T-cell (primary cell): ENCODE measurements around the gene ZKSCAN4. TPM values are rescaled to one million over a fixed set of nuclear protein-coding genes. Genes with fewer than 3 reads are reported as not detected.

Experiments used
- ATAC-seq, 4 experiments: fragments of 200-7000 bp in 3 of 4; fragments of 150-1000 bp in 1 of 4; cut with Tn5 transposase; replicated peaks in 1 of 4; 1 replicate in 3 of 4; 2 replicates in 1 of 4; pipeline ENCODE4 v1.10.0; 2021; ENCODE audit warnings: moderate library complexity in 3 of 4, mild to moderate bottlenecking in 2 of 4, moderate number of reproducible peaks in 1 of 4
- CTCF ChIA-PET, 2 donors: fragments of 300-600 bp; sonication (Branson Sonifier 250); formaldehyde crosslinking; loops; one replicate each; lab custom pipeline; 2022; ENCODE audit warnings: antibody characterized with exemption in 2 of 2; lab: Charles Lee
- POLR2A ChIA-PET, 2 donors: fragments of 300-600 bp; sonication (Branson Sonifier 250); formaldehyde crosslinking; loops; one replicate each; lab custom pipeline; 2022; ENCODE audit warnings: antibody characterized with exemption in 2 of 2; lab: Charles Lee
- DNase-seq, 35 experiments: peaks; one replicate each; pipeline versions ENCODE4 v3.0.0 to v3.0.0-alpha.2; 2013 to 2023
- H3K27ac ChIP-seq: one replicate; pipeline ENCODE4 v1.5.1; 2013; ENCODE audit warnings: low read length
- H3K27me3 ChIP-seq, 2 experiments: replicated peaks in 1 of 2; 1 replicate in 1 of 2; 2 replicates in 1 of 2; pipeline versions ENCODE4 v1.6.1 to v1.7.0; 2013; ENCODE audit warnings: low read length in 1 of 2, mixed read lengths in 1 of 2; ENCODE audit not compliant: control insufficient read depth in 2 of 2, insufficient read depth in 2 of 2; ENCODE audit errors: extremely low read depth in 1 of 2
- H3K36me3 ChIP-seq, 2 donors: 1 replicate in 1 of 2; 2 replicates in 1 of 2; pipeline versions ENCODE4 v1.6.1 to v1.7.0; 2013; ENCODE audit warnings: low read length in 1 of 2; ENCODE audit not compliant: control insufficient read depth in 2 of 2, insufficient read depth in 1 of 2; ENCODE audit errors: extremely low read depth in 1 of 2
- H3K4me1 ChIP-seq, 2 experiments: 1 replicate in 1 of 2; 2 replicates in 1 of 2; pipeline versions ENCODE4 v1.6.1 to v1.7.0; 2013; ENCODE audit warnings: low read length in 2 of 2, mixed read lengths in 1 of 2; ENCODE audit not compliant: insufficient read depth in 2 of 2, control insufficient read depth in 1 of 2; ENCODE audit errors: extremely low read depth in 1 of 2
- H3K4me3 ChIP-seq, 2 donors: 1 replicate in 1 of 2; 2 replicates in 1 of 2; pipeline versions ENCODE4 v1.5.1 to v1.7.0; 2013; ENCODE audit warnings: mild to moderate bottlenecking in 2 of 2, low read length in 1 of 2, moderate library complexity in 1 of 2; ENCODE audit not compliant: control insufficient read depth in 1 of 2; ENCODE audit errors: extremely low read depth in 1 of 2
- H3K9me3 ChIP-seq: 2 replicates; pipeline ENCODE4 v1.7.0; 2013
- H3K27ac Mint-ChIP-seq, 2 donors: one replicate each; pipeline ENCODE4 v1.8.0; 2020 to 2021; ENCODE audit warnings: mild to moderate bottlenecking in 2 of 2, mixed read lengths in 2 of 2
- H3K27me3 Mint-ChIP-seq, 2 donors: one replicate each; pipeline ENCODE4 v1.8.0; 2021 to 2022; ENCODE audit warnings: mixed read lengths in 2 of 2
- H3K36me3 Mint-ChIP-seq: one replicate; pipeline ENCODE4 v1.8.0; 2021; ENCODE audit warnings: mixed read lengths
- H3K4me1 Mint-ChIP-seq, 3 donors: one replicate each; pipeline ENCODE4 v1.8.0; 2020 to 2022; ENCODE audit warnings: mixed read lengths in 3 of 3, mild to moderate bottlenecking in 1 of 3
- H3K4me3 Mint-ChIP-seq, 3 donors: one replicate each; pipeline ENCODE4 v1.8.0; 2020 to 2022; ENCODE audit warnings: mild to moderate bottlenecking in 3 of 3, mixed read lengths in 3 of 3, moderate library complexity in 3 of 3
- H3K9me3 Mint-ChIP-seq, 3 donors: one replicate each; pipeline ENCODE4 v1.8.0; 2020 to 2022; ENCODE audit warnings: mixed read lengths in 3 of 3
- WGBS: methylation state at CpG from one replicate; pipeline ENCODE4 v1.1.5; 2013; ENCODE audit warnings: missing lambda C conversion rate; ENCODE audit not compliant: insufficient coverage; 5-methylcytosine and 5-hydroxymethylcytosine counted together
- total RNA-seq, 35 experiments: library from RNA in 6 of 35; stranded (reverse) in 6 of 35; fragments of 120-200 nt in 1 of 35; gene quantifications; one replicate each; pipeline versions ENCODE4 v1.2.1 to v1.2.4 and lab custom pipeline; 2013 to 2026

The ZKSCAN4 gene
- total RNA-seq, 5 donors from 2014 or later (not counting 1 experiment from before 2014, with no cell fraction given), result 2.9 to 12.4 (median 10.1) TPM

GRCh38 chr6:28226460-28226859 lies 25.6 kb downstream of the ZKSCAN4 start:
- Mint-ChIP-seq H3K4me3 (no peak overlapping the region), H3K27me3 (peaks cover 26 to 35% of the 10 kb centered on the region in 2 donors), H3K9me3 (no peaks in the 10 kb centered on the region), H3K4me1 (peaks cover 9 to 13% (median 10%) of the 10 kb centered on the region in 3 donors), H3K27ac (no peak overlapping the region), H3K36me3 (peaks cover 4% of the 10 kb centered on the region)
- H3K4me1 ChIP-seq, result peaks cover 10 to 16% of the 10 kb centered on the region in 2 experiments
- peaks cover 0 to 11% of the 10 kb centered on the region in 2 donors for H3K36me3 ChIP-seq
- DNase-seq (no peak), ATAC-seq (no peak)
- no peak overlapping the region for H3K27ac ChIP-seq
- WGBS, result no CpG with 5 or more reads among the region's 2 CpGs
- CTCF ChIA-PET, result no interaction called here
- H3K27me3 ChIP-seq, result peaks cover 5 to 21% of the 10 kb centered on the region in 2 experiments
- POLR2A ChIA-PET, result interaction anchor here in 1 of 2 donors (0.6 to 0.7 kb wide), 2 partner anchors 83 to 88 kb away, joined by 3 read pairs; no protein-coding TSS in a partner anchor
- no peak overlapping the region for H3K4me3 ChIP-seq
- no peaks in the 10 kb centered on the region for H3K9me3 ChIP-seq

GRCh38 chr6:28225056-28225834 lies 26.8 kb downstream of the ZKSCAN4 start, which contains the start of gene ZSCAN9:
Gene ZSCAN9 (plus strand): TSS chr6:28225275. CDS start chr6:28227085, 1,810 bp downstream.
- POLR2A ChIA-PET, result no interaction called here
- Histone ChIP-seq H3K9me3 (peaks cover 2% of the 10 kb centered on the region), H3K4me3 (peak within 1 kb of the TSS; percentile 70 to 79), H3K27ac (no peak within 1 kb of the TSS), H3K27me3 (peaks cover 6 to 22% of the 10 kb centered on the region in 2 experiments), H3K36me3 (peaks cover 0 to 9% of the 10 kb centered on the region in 2 donors), H3K4me1 (peaks cover 10 to 16% of the 10 kb centered on the region in 2 experiments)
- H3K27ac Mint-ChIP-seq, result peak within 1 kb of the TSS; percentile 32 to 65
- DNase-seq (peak in 26 of 35 experiments; percentile 5 to 55 (median 23)), ATAC-seq (peak in 3 of 4 experiments; percentile 57 to 73 (median 62))
- CTCF ChIA-PET, result no interaction called here
- WGBS, result 3% methylated on average over 29 of the region's 45 CpGs
- H3K4me1 Mint-ChIP-seq, result peaks cover 9 to 13% (median 10%) of the 10 kb centered on the region in 3 donors
- no peaks in the 10 kb centered on the region for H3K9me3 Mint-ChIP-seq
- H3K27me3 Mint-ChIP-seq, result peaks cover 34 to 45% of the 10 kb centered on the region in 2 donors
- H3K36me3 Mint-ChIP-seq, result peaks cover 4% of the 10 kb centered on the region
- H3K4me3 Mint-ChIP-seq, result peak within 1 kb of the TSS; percentile 76 to 86 (median 80)

GRCh38 chr6:28224131-28225055 lies 27.7 kb downstream of the ZKSCAN4 start:
- no peak for ATAC-seq
- DNase-seq, result no peak
- Mint-ChIP-seq H3K27ac (peak overlapping the region in 1 of 2 donors; percentile 17), H3K4me1 (peaks cover 9 to 13% (median 10%) of the 10 kb centered on the region in 3 donors), H3K36me3 (peaks cover 4% of the 10 kb centered on the region), H3K9me3 (no peaks in the 10 kb centered on the region), H3K4me3 (peak overlapping the region; percentile 76 to 86 (median 80)), H3K27me3 (peaks cover 39 to 53% of the 10 kb centered on the region in 2 donors)
- Histone ChIP-seq H3K9me3 (peaks cover 2% of the 10 kb centered on the region), H3K36me3 (peaks cover 0 to 9% of the 10 kb centered on the region in 2 donors), H3K4me1 (peaks cover 10 to 16% of the 10 kb centered on the region in 2 experiments), H3K27me3 (peaks cover 6 to 27% of the 10 kb centered on the region in 2 experiments), H3K27ac (no peak overlapping the region), H3K4me3 (peak overlapping the region; percentile 70 to 79)
- 73% methylated on average over 3 of the region's 9 CpGs for WGBS
- POLR2A ChIA-PET, result no interaction called here
- CTCF ChIA-PET, result interaction anchor here in 1 of 2 donors (0.7 kb wide), 1 partner anchor 132 kb away, joined by 3 read pairs; no protein-coding TSS in a partner anchor

GRCh38 chr6:28220257-28221133 lies 31.6 kb downstream of the ZKSCAN4 start:
- Mint-ChIP-seq H3K27me3 (peaks cover 62 to 87% of the 10 kb centered on the region in 2 donors), H3K36me3 (no peaks in the 10 kb centered on the region), H3K4me3 (no peak overlapping the region), H3K9me3 (no peaks in the 10 kb centered on the region), H3K27ac (peak overlapping the region in 1 of 2 donors; percentile 40), H3K4me1 (peaks cover 11 to 25% (median 17%) of the 10 kb centered on the region in 3 donors)
- ChIA-PET POLR2A (no interaction called here), CTCF (interaction anchor here in 1 of 2 donors (0.8 kb wide), 1 partner anchor 15 kb away, joined by 3 read pairs; no protein-coding TSS in a partner anchor)
- 54% methylated on average over 2 of the region's 6 CpGs for WGBS
- no peak for ATAC-seq
- Histone ChIP-seq H3K9me3 (peaks cover 2% of the 10 kb centered on the region), H3K27me3 (peaks cover 6 to 61% of the 10 kb centered on the region in 2 experiments), H3K36me3 (no peaks in the 10 kb centered on the region), H3K27ac (no peak overlapping the region), H3K4me3 (no peak overlapping the region), H3K4me1 (peaks cover 9 to 22% of the 10 kb centered on the region in 2 experiments)
- DNase-seq, result no peak

GRCh38 chr6:28218312-28219248 lies 33.5 kb downstream of the ZKSCAN4 start:
- peaks cover 65 to 90% of the 10 kb centered on the region in 2 donors for H3K27me3 Mint-ChIP-seq
- no peaks in the 10 kb centered on the region for H3K36me3 Mint-ChIP-seq
- Histone ChIP-seq H3K27ac (no peak overlapping the region), H3K27me3 (peaks cover 14 to 52% of the 10 kb centered on the region in 2 experiments), H3K4me1 (peaks cover 0 to 11% of the 10 kb centered on the region in 2 experiments), H3K36me3 (no peaks in the 10 kb centered on the region), H3K4me3 (peak overlapping the region; percentile 43 to 56), H3K9me3 (peaks cover 2% of the 10 kb centered on the region)
- no peaks in the 10 kb centered on the region for H3K9me3 Mint-ChIP-seq
- WGBS, result 14% methylated on average over 31 of the region's 56 CpGs
- peak; percentile 42 to 61 (median 52) for ATAC-seq
- peak in 10 of 35 experiments; percentile 15 to 47 (median 24) for DNase-seq
- ChIA-PET POLR2A (interaction anchor here (0.5 to 0.6 kb wide), 2 partner anchors 218 to 996 kb away, joined by 3 to 5 read pairs; no protein-coding TSS in a partner anchor), CTCF (interaction anchor here in 1 of 2 donors (0.8 kb wide), 1 partner anchor 49 kb away, joined by 3 read pairs; no protein-coding TSS in a partner anchor)
- H3K27ac Mint-ChIP-seq, result no peak overlapping the region
- H3K4me3 Mint-ChIP-seq, result peak overlapping the region; percentile 60 to 70 (median 62)
- H3K4me1 Mint-ChIP-seq, result peaks cover 6 to 15% (median 7%) of the 10 kb centered on the region in 3 donors
